GM21526 (cell line): ENCODE results near the gene SLC6A12.
"Not testable (repeated sequence)": the region's sequence is repeated elsewhere in the genome, so short reads cannot be mapped to it uniquely, and the experiment has no call there.

Source experiments
- ATAC-seq: cut with Tn5 transposase; IDR thresholded peaks from one replicate; pipeline ENCODE4 v1.9.1; 2021; ENCODE audit warnings: moderate library complexity; ENCODE audit not compliant: unreplicated experiment, low FRiP score

SLC6A12 gene

GRCh38 chr12:218728-219590, 5.0 kb upstream of the SLC6A12 start:
- no peak for ATAC-seq

- ATAC-seq = no peak
Measured at GRCh38 chr12:218221-218620, 4.3 kb upstream of the SLC6A12 start.

- not testable (repeated sequence) for ATAC-seq
Measured at GRCh38 chr12:217029-217428, 3.1 kb upstream of the SLC6A12 start.

GRCh38 chr12:215116-215515, 1.2 kb upstream of the SLC6A12 start:
- ATAC-seq = no peak

GRCh38 chr12:213527-213932, 427 bp downstream of the SLC6A12 start:
- no peak for ATAC-seq

GRCh38 chr12:212715-213526, 1.0 kb downstream of the SLC6A12 start:
- ATAC-seq = no peak

GRCh38 chr12:212415-212714, 1.6 kb downstream of the SLC6A12 start:
- ATAC-seq = no peak

GRCh38 chr12:211639-212414, 2.1 kb downstream of the SLC6A12 start:
- no peak for ATAC-seq

- no peak for ATAC-seq
Measured at GRCh38 chr12:211142-211465, 2.9 kb downstream of the SLC6A12 start.

- ATAC-seq = no peak
Measured at GRCh38 chr12:210277-211141, 3.4 kb downstream of the SLC6A12 start.

GRCh38 chr12:209851-210250, 4.1 kb downstream of the SLC6A12 start:
- ATAC-seq = no peak

GRCh38 chr12:209246-209645, 4.7 kb downstream of the SLC6A12 start:
- ATAC-seq = no peak

- ATAC-seq = no peak
Measured at GRCh38 chr12:208813-209212, 5.1 kb downstream of the SLC6A12 start.

- ATAC-seq = no peak
Measured at GRCh38 chr12:207804-208203, 6.2 kb downstream of the SLC6A12 start.

- ATAC-seq = no peak
Measured at GRCh38 chr12:206746-207440, 7.1 kb downstream of the SLC6A12 start.

- ATAC-seq = no peak
Measured at GRCh38 chr12:205026-205425, 8.9 kb downstream of the SLC6A12 start.

GRCh38 chr12:204261-204678, 9.7 kb downstream of the SLC6A12 start:
- no peak for ATAC-seq

GRCh38 chr12:203462-204260, 10.3 kb downstream of the SLC6A12 start:
- no peak for ATAC-seq

GRCh38 chr12:203074-203461, 10.9 kb downstream of the SLC6A12 start:
- no peak for ATAC-seq
